Spinal cord (tissue), 10 donors: ENCODE data around the gene ARID5B. TPM values are rescaled to one million over a fixed set of nuclear protein-coding genes. Genes with fewer than 3 reads are reported as not detected.

ENCODE experiments used
- DNase-seq, 6 donors: peaks; one replicate each; pipeline versions ENCODE4 v3.0.0 to v3.0.0-alpha.2; 2013 to 2015; ENCODE audit warnings: low spot score in 6 of 6, low read depth in 4 of 6
- H3K27ac ChIP-seq: one replicate; pipeline ENCODE4 v1.5.1; 2013; ENCODE audit warnings: low read depth, low read length, control low read depth
- H3K27me3 ChIP-seq: one replicate; pipeline ENCODE4 v1.6.1; 2013; ENCODE audit warnings: low read length; ENCODE audit not compliant: control insufficient read depth, insufficient read depth
- H3K36me3 ChIP-seq: one replicate; pipeline ENCODE4 v1.6.1; 2013; ENCODE audit warnings: low read length; ENCODE audit not compliant: control insufficient read depth, insufficient read depth
- H3K4me1 ChIP-seq: one replicate; pipeline ENCODE4 v1.6.1; 2013; ENCODE audit warnings: low read length; ENCODE audit not compliant: control insufficient read depth, insufficient read depth
- H3K4me3 ChIP-seq: one replicate; pipeline ENCODE4 v1.5.1; 2013; ENCODE audit warnings: low read depth, low read length, control low read depth
- H3K9me3 ChIP-seq: one replicate; pipeline ENCODE4 v1.6.1; 2013; ENCODE audit warnings: low read length; ENCODE audit not compliant: control insufficient read depth, insufficient read depth
- WGBS: methylation state at CpG from one replicate; pipeline ENCODE4 v1.1.5; 2013; ENCODE audit warnings: missing lambda C conversion rate; ENCODE audit not compliant: insufficient coverage; 5-methylcytosine and 5-hydroxymethylcytosine counted together
- polyA plus RNA-seq, 2 donors: library from polyadenylated mRNA; unstranded; fragments of 120-200 nt; gene quantifications; one replicate each; pipeline ENCODE4 v1.2.1, GENCODE V29; 2013; ENCODE audit not compliant: insufficient read length in 2 of 2
- total RNA-seq, 2 donors: library from RNA; depleted of rRNA in 1 of 2; stranded (reverse); fragments of 120-200 nt in 1 of 2; fragments of >200 nt in 1 of 2; gene quantifications; one replicate each; pipeline versions ENCODE4 v1.2.3 to v1.2.4, GENCODE V29; 2013 to 2014
- donor health status: healthy.

The ARID5B gene
- total and polyA plus RNA-seq, 4 donors = 9.3 to 26.4 (median 18.4) TPM

GRCh38 chr10:62116896-62117295, 215.4 kb downstream of the ARID5B start:
- no peaks in the 10 kb centered on the region for H3K36me3 ChIP-seq
- no peaks in the 10 kb centered on the region for H3K9me3 ChIP-seq
- DNase-seq = no peak
- WGBS = 92% methylated on average over 5 of the region's 6 CpGs
- no peaks in the 10 kb centered on the region for H3K4me1 ChIP-seq
- H3K27me3 ChIP-seq = no peaks in the 10 kb centered on the region
- no peak overlapping the region for H3K4me3 ChIP-seq
- H3K27ac ChIP-seq = no peak overlapping the region

GRCh38 chr10:62121187-62121530, 219.7 kb downstream of the ARID5B start:
- no peaks in the 10 kb centered on the region for H3K4me1 ChIP-seq
- H3K27me3 ChIP-seq = no peaks in the 10 kb centered on the region
- no peaks in the 10 kb centered on the region for H3K36me3 ChIP-seq
- H3K9me3 ChIP-seq = no peaks in the 10 kb centered on the region
- H3K4me3 ChIP-seq = no peak overlapping the region
- H3K27ac ChIP-seq = no peak overlapping the region
- no CpG with 5 or more reads among the region's 1 CpG for WGBS
- DNase-seq = no peak

GRCh38 chr10:62127975-62128374, 226.5 kb downstream of the ARID5B start:
- Histone ChIP-seq H3K9me3 (no peaks in the 10 kb centered on the region), H3K4me1 (no peaks in the 10 kb centered on the region), H3K36me3 (no peaks in the 10 kb centered on the region), H3K4me3 (no peak overlapping the region), H3K27ac (no peak overlapping the region), H3K27me3 (no peaks in the 10 kb centered on the region)
- DNase-seq = no peak
- 77% methylated on average over 1 of the region's 2 CpGs for WGBS

- DNase-seq = no peak
- Histone ChIP-seq H3K4me3 (no peak overlapping the region), H3K9me3 (no peaks in the 10 kb centered on the region), H3K36me3 (no peaks in the 10 kb centered on the region), H3K4me1 (no peaks in the 10 kb centered on the region), H3K27ac (no peak overlapping the region), H3K27me3 (no peaks in the 10 kb centered on the region)
- WGBS = no CpG with 5 or more reads among the region's 3 CpGs
These were observed 229.4 kb downstream of the ARID5B start for GRCh38 chr10:62130948-62131347.

GRCh38 chr10:62131724-62132123, 230.2 kb downstream of the ARID5B start:
- H3K9me3 ChIP-seq = no peaks in the 10 kb centered on the region

GRCh38 chr10:62133618-62134017, 232.1 kb downstream of the ARID5B start:
- Histone ChIP-seq H3K27me3 (no peaks in the 10 kb centered on the region), H3K4me1 (no peaks in the 10 kb centered on the region), H3K4me3 (no peak overlapping the region), H3K9me3 (no peaks in the 10 kb centered on the region), H3K27ac (no peak overlapping the region), H3K36me3 (no peaks in the 10 kb centered on the region)
- DNase-seq = no peak

More at GRCh38 chr10:62131724-62132123, 230.2 kb downstream of the ARID5B start:
- no peak for DNase-seq
- H3K27ac ChIP-seq = no peak overlapping the region
- H3K27me3 ChIP-seq = no peaks in the 10 kb centered on the region
- no peak overlapping the region for H3K4me3 ChIP-seq
- H3K36me3 ChIP-seq = no peaks in the 10 kb centered on the region
- H3K4me1 ChIP-seq = no peaks in the 10 kb centered on the region
- 100% methylated on average over 1 of the region's 4 CpGs for WGBS

GRCh38 chr10:62136931-62137330, 235.4 kb downstream of the ARID5B start:
- Histone ChIP-seq H3K36me3 (no peaks in the 10 kb centered on the region), H3K27ac (no peak overlapping the region), H3K4me3 (no peak overlapping the region), H3K4me1 (no peaks in the 10 kb centered on the region), H3K9me3 (no peaks in the 10 kb centered on the region), H3K27me3 (no peaks in the 10 kb centered on the region)
- DNase-seq = no peak
- no CpG with 5 or more reads among the region's 3 CpGs for WGBS

Other genes with a start within 250 kb of the ARID5B start
- 1 to 10 TPM; 6.2 to 6.6 TPM for gene CABCOCO1, start 238.8 kb upstream of the ARID5B start, total RNA-seq
- 1 to 10 TPM; 4.7 to 6.9 TPM for gene CABCOCO1, start 238.8 kb upstream of the ARID5B start, polyA plus RNA-seq